GM19099 (cell line): ENCODE measurements around the gene RIIAD1.

Experiments used
- POLR2A ChIP-seq: IDR thresholded peaks from 3 replicates; pipeline ENCODE4 v1.6.1; 2011; ENCODE audit warnings: low read depth; ENCODE audit not compliant: insufficient read length; ENCODE audit errors: extremely low read depth

The RIIAD1 gene

DNA sequence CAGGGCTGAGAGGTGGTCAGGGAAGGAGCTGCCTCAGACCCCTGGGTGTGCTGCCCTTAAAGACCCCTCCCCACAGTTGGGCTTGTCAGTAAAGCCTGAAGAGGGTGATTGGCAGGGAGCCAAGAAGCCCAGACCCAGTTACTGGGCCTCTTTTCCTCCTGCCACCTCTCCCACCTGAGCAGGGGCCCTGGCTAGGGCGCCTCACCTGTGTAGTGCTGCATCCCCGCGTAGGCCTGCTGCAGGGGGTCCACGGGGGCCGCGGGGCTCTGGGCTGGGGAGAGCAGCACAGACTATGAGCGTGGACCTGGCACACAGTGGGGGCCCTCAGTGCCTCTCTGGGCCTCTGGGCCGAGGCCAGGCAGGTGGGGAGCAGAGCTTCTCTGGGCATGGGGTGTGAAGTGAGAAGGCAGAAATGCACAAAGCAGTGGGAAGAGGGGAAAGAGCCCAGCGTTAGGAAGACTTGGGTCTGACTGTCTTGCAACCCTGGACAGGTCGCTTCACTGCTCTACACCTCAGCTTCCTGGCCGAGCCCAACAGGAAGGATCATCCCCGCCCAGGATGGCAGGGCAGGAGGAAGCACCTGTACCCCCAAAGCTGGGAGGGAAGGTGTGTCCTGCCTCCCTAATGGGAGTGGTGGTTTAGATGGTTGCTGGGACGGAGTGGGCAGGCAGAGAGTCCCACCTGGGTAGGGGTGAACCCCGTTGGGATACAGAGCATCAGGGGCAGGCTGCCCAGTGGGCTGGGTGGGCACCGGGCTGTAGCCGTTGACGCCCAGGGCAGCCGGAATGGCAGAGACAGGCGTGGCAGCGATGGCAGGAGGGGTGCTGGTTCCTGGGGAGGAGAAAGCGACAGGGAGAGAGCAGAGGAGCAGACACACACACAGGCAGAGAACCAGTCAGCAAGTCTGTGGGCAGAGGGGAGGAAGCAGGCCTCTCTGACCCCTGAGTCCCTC, 14.6 kb upstream of the RIIAD1 start:
- TF ChIP-seq POLR2A: no peak

- TF ChIP-seq POLR2A: no peak
These were observed 13.7 kb upstream of the RIIAD1 start for GRCh38 chr1:151707541-151708065.

DNA sequence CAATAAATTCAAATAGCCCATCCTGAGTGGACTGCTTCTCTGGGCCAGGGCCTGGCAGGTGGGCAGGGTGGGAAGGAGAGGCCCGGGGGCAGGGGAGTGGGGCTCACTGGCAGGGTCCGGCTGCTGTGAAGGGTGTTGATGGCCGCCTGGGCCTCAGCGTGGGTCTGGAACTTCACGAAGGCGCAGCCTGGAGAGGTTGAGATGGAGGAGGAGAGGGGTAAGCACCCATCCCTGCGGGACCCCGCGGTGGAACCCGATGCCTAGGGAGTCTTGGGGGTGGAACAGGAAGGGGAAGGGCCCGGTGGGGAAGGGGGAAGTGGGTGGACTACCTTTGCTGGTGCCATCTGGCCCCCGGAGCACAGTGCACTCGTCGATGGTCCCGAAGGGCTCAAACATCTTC, 12.4 kb upstream of the RIIAD1 start:
- TF ChIP-seq POLR2A: no peak

GRCh38 chr1:151710187-151710840, 11.0 kb upstream of the RIIAD1 start:
- TF ChIP-seq POLR2A: no peak

GRCh38 chr1:151711044-151711800, 10.1 kb upstream of the RIIAD1 start:
- no peak for TF ChIP-seq POLR2A

DNA sequence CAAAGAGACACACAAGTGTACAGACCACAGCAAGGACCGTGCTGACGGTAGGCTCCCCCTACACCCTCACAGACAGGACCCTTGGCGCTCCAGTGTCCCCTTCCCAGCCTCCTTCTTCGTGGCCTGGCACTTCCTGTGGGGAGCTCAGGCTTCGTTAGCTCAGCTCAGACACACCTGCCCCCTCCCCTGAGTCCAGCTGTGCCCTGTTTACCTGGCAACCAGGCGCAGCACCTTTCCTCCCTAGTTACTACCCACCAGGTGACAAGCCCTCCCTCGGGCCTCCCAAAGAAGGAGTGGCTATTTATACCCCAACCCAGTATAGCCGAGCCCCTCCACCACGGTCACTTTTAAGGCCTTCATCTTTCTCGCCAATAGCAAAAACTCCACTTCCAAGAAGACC, 9.4 kb upstream of the RIIAD1 start:
- TF ChIP-seq POLR2A: no peak

DNA sequence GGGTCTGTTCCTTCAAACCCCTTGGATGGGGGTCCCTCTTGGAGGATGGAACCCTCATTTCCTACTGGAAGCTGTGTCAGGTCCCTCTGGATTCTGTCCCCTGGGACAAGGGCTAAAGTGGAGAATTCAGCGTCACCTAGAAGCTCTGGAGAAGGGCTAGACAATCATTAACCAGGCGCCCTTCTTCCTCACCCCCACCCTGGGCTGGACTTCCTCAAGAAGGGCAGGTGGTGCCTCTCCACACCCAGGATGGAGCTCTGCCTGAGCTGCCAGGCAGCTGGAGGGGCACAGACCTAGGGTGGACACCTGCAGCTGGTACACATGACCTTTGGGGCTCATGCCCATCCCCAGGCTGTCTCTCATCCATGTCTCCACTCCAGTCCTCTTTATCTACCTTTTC, 8.3 kb upstream of the RIIAD1 start:
- no peak for TF ChIP-seq POLR2A

- TF ChIP-seq POLR2A: no peak
These were observed 7.4 kb upstream of the RIIAD1 start for GRCh38 chr1:151713874-151714273.

GRCh38 chr1:151714820-151715725, 6.2 kb upstream of the RIIAD1 start:
- no peak for TF ChIP-seq POLR2A

GRCh38 chr1:151715726-151716404, 5.5 kb upstream of the RIIAD1 start:
- no peak for TF ChIP-seq POLR2A

GRCh38 chr1:151716405-151716762, 4.9 kb upstream of the RIIAD1 start:
- TF ChIP-seq POLR2A: no peak

GRCh38 chr1:151716771-151717631, 4.3 kb upstream of the RIIAD1 start, which contains the start of gene CELF3:
TSS of gene CELF3 (minus strand) at chr1:151716803. CDS start at chr1:151716020, 783 bp downstream.
- no peak for TF ChIP-seq POLR2A

GRCh38 chr1:151718011-151718431, 3.3 kb upstream of the RIIAD1 start:
- TF ChIP-seq POLR2A: no peak
